Stimulated activated memory B cell treated with anti-CD40 and anti-IgM and Interleukin-4, amounts not matched to agents 10 μg/mL and 1 μg/mL and 100 μg/mL, for 72 hours (primary cell): ENCODE measurements around the gene ARHGAP15.

Experiments
- ATAC-seq: fragments of 150-1000 bp; cut with Tn5 transposase; 2 replicates; pipeline ENCODE4 v1.10.0; 2021
- H3K27ac Mint-ChIP-seq: one replicate; pipeline ENCODE4 v1.8.0; 2022; ENCODE audit warnings: mild to moderate bottlenecking, mixed read lengths
- H3K27me3 Mint-ChIP-seq: one replicate; pipeline ENCODE4 v1.8.0; 2022; ENCODE audit warnings: mixed read lengths
- H3K36me3 Mint-ChIP-seq: one replicate; pipeline ENCODE4 v1.8.0; 2022; ENCODE audit warnings: mixed read lengths
- H3K4me1 Mint-ChIP-seq: one replicate; pipeline ENCODE4 v1.8.0; 2022; ENCODE audit warnings: mixed read lengths
- H3K4me3 Mint-ChIP-seq: one replicate; pipeline ENCODE4 v1.8.0; 2022; ENCODE audit warnings: mild to moderate bottlenecking, moderate library complexity, mixed read lengths
- H3K9me3 Mint-ChIP-seq: one replicate; pipeline ENCODE4 v1.8.0; 2022; ENCODE audit warnings: mixed read lengths

ARHGAP15 gene

GRCh38 chr2:143575340-143575739 is 446.1 kb downstream of the ARHGAP15 start:
- no peak overlapping the region for H3K4me3 Mint-ChIP-seq
- ATAC-seq, result no peak

GRCh38 chr2:143577489-143577888 is 448.3 kb downstream of the ARHGAP15 start:
- no peak for ATAC-seq
- peaks cover under 1% of the 10 kb centered on the region for H3K4me1 Mint-ChIP-seq
- H3K27ac Mint-ChIP-seq, result no peak overlapping the region
- peaks cover 35% of the 10 kb centered on the region for H3K36me3 Mint-ChIP-seq
- H3K27me3 Mint-ChIP-seq, result no peaks in the 10 kb centered on the region
- no peaks in the 10 kb centered on the region for H3K9me3 Mint-ChIP-seq
- H3K4me3 Mint-ChIP-seq, result no peak overlapping the region

More at GRCh38 chr2:143575340-143575739, 446.1 kb downstream of the ARHGAP15 start:
- Mint-ChIP-seq H3K27ac (no peak overlapping the region), H3K4me1 (peaks cover 8% of the 10 kb centered on the region), H3K36me3 (peaks cover 33% of the 10 kb centered on the region), H3K9me3 (no peaks in the 10 kb centered on the region), H3K27me3 (no peaks in the 10 kb centered on the region)

GRCh38 chr2:143579456-143579855 is 450.2 kb downstream of the ARHGAP15 start:
- Mint-ChIP-seq H3K27me3 (no peaks in the 10 kb centered on the region), H3K4me1 (no peaks in the 10 kb centered on the region), H3K36me3 (peaks cover 53% of the 10 kb centered on the region), H3K9me3 (peaks cover 3% of the 10 kb centered on the region), H3K27ac (no peak overlapping the region), H3K4me3 (no peak overlapping the region)
- ATAC-seq, result no peak

GRCh38 chr2:143581134-143581533 is 451.9 kb downstream of the ARHGAP15 start:
- H3K4me3 Mint-ChIP-seq, result no peak overlapping the region
- no peak for ATAC-seq

GRCh38 chr2:143582046-143582747 is 453.0 kb downstream of the ARHGAP15 start:
- H3K27me3 Mint-ChIP-seq, result no peaks in the 10 kb centered on the region
- peaks cover 67% of the 10 kb centered on the region for H3K36me3 Mint-ChIP-seq
- H3K4me3 Mint-ChIP-seq, result no peak overlapping the region
- peaks cover 3% of the 10 kb centered on the region for H3K9me3 Mint-ChIP-seq
- peaks cover 7% of the 10 kb centered on the region for H3K4me1 Mint-ChIP-seq
- H3K27ac Mint-ChIP-seq, result no peak overlapping the region
- ATAC-seq, result no peak

More at GRCh38 chr2:143581134-143581533, 451.9 kb downstream of the ARHGAP15 start:
- H3K27ac Mint-ChIP-seq, result no peak overlapping the region
- no peaks in the 10 kb centered on the region for H3K27me3 Mint-ChIP-seq
- H3K4me1 Mint-ChIP-seq, result no peaks in the 10 kb centered on the region
- peaks cover 3% of the 10 kb centered on the region for H3K9me3 Mint-ChIP-seq
- peaks cover 56% of the 10 kb centered on the region for H3K36me3 Mint-ChIP-seq

GRCh38 chr2:143584936-143585335 is 455.7 kb downstream of the ARHGAP15 start:
- Mint-ChIP-seq H3K9me3 (peaks cover 3% of the 10 kb centered on the region), H3K27ac (no peak overlapping the region), H3K4me3 (no peak overlapping the region), H3K36me3 (peaks cover 82% of the 10 kb centered on the region), H3K27me3 (no peaks in the 10 kb centered on the region), H3K4me1 (peaks cover 15% of the 10 kb centered on the region)
- ATAC-seq, result no peak

GRCh38 chr2:143586119-143586518 is 456.9 kb downstream of the ARHGAP15 start:
- Mint-ChIP-seq H3K27ac (no peak overlapping the region), H3K36me3 (peaks cover 74% of the 10 kb centered on the region), H3K4me1 (peaks cover 15% of the 10 kb centered on the region)

GRCh38 chr2:143588746-143589145 is 459.5 kb downstream of the ARHGAP15 start:
- no peak overlapping the region for H3K4me3 Mint-ChIP-seq
- H3K36me3 Mint-ChIP-seq, result peaks cover 62% of the 10 kb centered on the region
- no peak overlapping the region for H3K27ac Mint-ChIP-seq
- no peak for ATAC-seq
- H3K4me1 Mint-ChIP-seq, result peaks cover 15% of the 10 kb centered on the region
- no peaks in the 10 kb centered on the region for H3K27me3 Mint-ChIP-seq
- H3K9me3 Mint-ChIP-seq, result no peaks in the 10 kb centered on the region

More at GRCh38 chr2:143586119-143586518, 456.9 kb downstream of the ARHGAP15 start:
- Mint-ChIP-seq H3K9me3 (peaks cover 3% of the 10 kb centered on the region), H3K27me3 (no peaks in the 10 kb centered on the region), H3K4me3 (no peak overlapping the region)
- ATAC-seq, result no peak

- no peak overlapping the region for H3K27ac Mint-ChIP-seq
- peaks cover under 1% of the 10 kb centered on the region for H3K4me1 Mint-ChIP-seq
- peaks cover 21% of the 10 kb centered on the region for H3K36me3 Mint-ChIP-seq
- H3K4me3 Mint-ChIP-seq, result no peak overlapping the region
- H3K9me3 Mint-ChIP-seq, result no peaks in the 10 kb centered on the region
- no peak for ATAC-seq
- no peaks in the 10 kb centered on the region for H3K27me3 Mint-ChIP-seq
Observed at GRCh38 chr2:143594161-143594560, 464.9 kb downstream of the ARHGAP15 start.

GRCh38 chr2:143594745-143595144 is 465.5 kb downstream of the ARHGAP15 start:
- no peaks in the 10 kb centered on the region for H3K4me1 Mint-ChIP-seq
- H3K27me3 Mint-ChIP-seq, result no peaks in the 10 kb centered on the region
- peaks cover 25% of the 10 kb centered on the region for H3K36me3 Mint-ChIP-seq
- H3K4me3 Mint-ChIP-seq, result no peak overlapping the region
- H3K27ac Mint-ChIP-seq, result no peak overlapping the region
- no peaks in the 10 kb centered on the region for H3K9me3 Mint-ChIP-seq
- no peak for ATAC-seq

GRCh38 chr2:143600116-143600515 is 470.9 kb downstream of the ARHGAP15 start:
- Mint-ChIP-seq H3K4me3 (no peak overlapping the region), H3K4me1 (no peaks in the 10 kb centered on the region), H3K27me3 (no peaks in the 10 kb centered on the region), H3K27ac (no peak overlapping the region), H3K36me3 (peaks cover 36% of the 10 kb centered on the region), H3K9me3 (no peaks in the 10 kb centered on the region)
- no peak for ATAC-seq

GRCh38 chr2:143601828-143602227 is 472.6 kb downstream of the ARHGAP15 start:
- H3K9me3 Mint-ChIP-seq, result no peaks in the 10 kb centered on the region
- H3K4me3 Mint-ChIP-seq, result no peak overlapping the region
- H3K27ac Mint-ChIP-seq, result no peak overlapping the region
- no peak for ATAC-seq
- no peaks in the 10 kb centered on the region for H3K27me3 Mint-ChIP-seq
- H3K36me3 Mint-ChIP-seq, result peaks cover 30% of the 10 kb centered on the region
- no peaks in the 10 kb centered on the region for H3K4me1 Mint-ChIP-seq

GRCh38 chr2:143603035-143603655 is 473.9 kb downstream of the ARHGAP15 start:
- H3K4me3 Mint-ChIP-seq, result no peak overlapping the region
- no peaks in the 10 kb centered on the region for H3K27me3 Mint-ChIP-seq
- H3K9me3 Mint-ChIP-seq, result no peaks in the 10 kb centered on the region
- no peak overlapping the region for H3K27ac Mint-ChIP-seq
- no peaks in the 10 kb centered on the region for H3K4me1 Mint-ChIP-seq
- peaks cover 41% of the 10 kb centered on the region for H3K36me3 Mint-ChIP-seq
- ATAC-seq, result no peak

GRCh38 chr2:143603846-143604565 is 474.8 kb downstream of the ARHGAP15 start:
- H3K9me3 Mint-ChIP-seq, result no peaks in the 10 kb centered on the region
- H3K4me3 Mint-ChIP-seq, result no peak overlapping the region
- ATAC-seq, result no peak
- peaks cover 43% of the 10 kb centered on the region for H3K36me3 Mint-ChIP-seq
- no peaks in the 10 kb centered on the region for H3K4me1 Mint-ChIP-seq
- H3K27me3 Mint-ChIP-seq, result no peaks in the 10 kb centered on the region
- H3K27ac Mint-ChIP-seq, result no peak overlapping the region

- ATAC-seq, result no peak
- Mint-ChIP-seq H3K4me1 (no peaks in the 10 kb centered on the region), H3K27me3 (no peaks in the 10 kb centered on the region), H3K4me3 (no peak overlapping the region), H3K27ac (no peak overlapping the region), H3K9me3 (no peaks in the 10 kb centered on the region), H3K36me3 (peaks cover 39% of the 10 kb centered on the region)
Observed at GRCh38 chr2:143604566-143604959, 475.3 kb downstream of the ARHGAP15 start.
